ENCODE results near the gene BBS9.
"Not testable (repeated sequence)": the region's sequence is repeated elsewhere in the genome, so short reads cannot be mapped to it uniquely, and the experiment has no call there.

The BBS9 gene

DNA sequence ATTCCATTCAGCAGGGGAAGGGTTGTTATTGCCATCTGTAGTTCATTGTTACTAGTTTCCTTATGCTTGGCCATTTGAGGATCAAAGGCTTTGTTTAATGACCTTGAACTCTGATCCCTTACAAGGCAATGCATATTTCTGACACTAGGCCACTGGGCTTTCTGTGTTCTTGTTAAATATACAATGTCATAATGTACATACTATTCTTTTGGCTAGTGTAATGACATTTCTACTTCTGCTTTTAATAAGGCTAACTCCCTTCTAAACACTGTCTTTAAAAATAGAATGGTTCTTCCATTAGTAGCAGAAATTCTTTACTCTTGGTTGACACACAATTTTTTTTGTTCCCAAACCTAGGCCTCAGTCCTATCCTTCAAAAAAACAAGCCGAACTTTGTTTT is 86.6 kb downstream of the BBS9 start:
- H3K27me3 ChIP-seq (ENCODE audit: control insufficient read depth, insufficient read depth, low read length), result no peaks in the 10 kb centered on the region
- H3K9me3 ChIP-seq (ENCODE audit: control insufficient read depth, low read length), result no peaks in the 10 kb centered on the region
- no peak overlapping the region for H3K9ac ChIP-seq (ENCODE audit: low read length)
- no peaks in the 10 kb centered on the region for H3K4me1 ChIP-seq (ENCODE audit: control insufficient read depth, insufficient read depth, low read length)
- H3K4me3 ChIP-seq (ENCODE audit: low read length), result no peak overlapping the region
- no peaks in the 10 kb centered on the region for H3K36me3 ChIP-seq (ENCODE audit: control insufficient read depth, insufficient read depth, low read length)

GRCh38 chr7:33217595-33217994 is 88.2 kb downstream of the BBS9 start:
- no peaks in the 10 kb centered on the region for H3K4me1 ChIP-seq (ENCODE audit: control insufficient read depth, insufficient read depth, low read length)
- no peaks in the 10 kb centered on the region for H3K27me3 ChIP-seq (ENCODE audit: control insufficient read depth, insufficient read depth, low read length)
- H3K36me3 ChIP-seq (ENCODE audit: control insufficient read depth, insufficient read depth, low read length), result no peaks in the 10 kb centered on the region
- H3K9ac ChIP-seq (ENCODE audit: low read length), result no peak overlapping the region
- H3K9me3 ChIP-seq (ENCODE audit: control insufficient read depth, low read length), result no peaks in the 10 kb centered on the region
- no peak overlapping the region for H3K4me3 ChIP-seq (ENCODE audit: low read length)

DNA sequence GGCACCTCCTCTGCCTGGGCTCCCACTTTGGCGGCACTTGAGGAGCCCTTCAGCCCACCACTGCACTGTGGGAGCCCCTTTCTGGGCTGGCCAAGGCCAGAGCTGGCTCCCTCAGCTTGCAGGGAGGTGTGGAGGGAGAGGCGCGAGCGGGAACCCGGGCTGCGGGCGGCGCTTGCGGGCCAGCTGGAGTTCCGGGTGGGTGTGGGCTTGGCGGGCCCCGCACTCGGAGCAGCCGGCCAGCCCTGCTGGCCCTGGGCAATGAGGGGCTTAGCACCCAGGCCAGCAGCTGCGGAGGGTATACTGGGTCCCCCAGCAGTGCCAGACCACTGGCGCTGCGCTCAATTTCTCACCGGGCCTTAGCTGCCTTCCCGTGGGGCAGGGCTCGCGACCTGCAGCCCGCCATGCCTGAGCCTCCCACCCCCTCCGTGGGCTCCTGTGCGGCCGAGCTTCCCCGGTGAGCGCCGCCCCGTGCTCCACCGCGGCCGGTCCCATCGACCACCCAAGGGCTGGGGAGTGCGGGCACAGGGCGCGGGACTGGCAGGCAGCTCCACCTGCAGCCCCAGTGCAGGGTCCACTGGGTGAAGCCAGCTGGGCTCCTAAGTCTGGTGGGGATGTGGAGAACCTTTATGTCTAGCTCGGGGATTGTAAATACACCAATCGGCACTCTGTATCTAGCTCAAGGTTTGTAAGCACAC is 89.6 kb downstream of the BBS9 start:
- H3K4me1 ChIP-seq (ENCODE audit: control insufficient read depth, insufficient read depth, low read length); H3K4me3 ChIP-seq (ENCODE audit: low read length); H3K27me3 ChIP-seq (ENCODE audit: control insufficient read depth, insufficient read depth, low read length); H3K9ac ChIP-seq (ENCODE audit: low read length); H3K36me3 ChIP-seq (ENCODE audit: control insufficient read depth, insufficient read depth, low read length); H3K9me3 ChIP-seq (ENCODE audit: control insufficient read depth, low read length): not testable (repeated sequence)

DNA sequence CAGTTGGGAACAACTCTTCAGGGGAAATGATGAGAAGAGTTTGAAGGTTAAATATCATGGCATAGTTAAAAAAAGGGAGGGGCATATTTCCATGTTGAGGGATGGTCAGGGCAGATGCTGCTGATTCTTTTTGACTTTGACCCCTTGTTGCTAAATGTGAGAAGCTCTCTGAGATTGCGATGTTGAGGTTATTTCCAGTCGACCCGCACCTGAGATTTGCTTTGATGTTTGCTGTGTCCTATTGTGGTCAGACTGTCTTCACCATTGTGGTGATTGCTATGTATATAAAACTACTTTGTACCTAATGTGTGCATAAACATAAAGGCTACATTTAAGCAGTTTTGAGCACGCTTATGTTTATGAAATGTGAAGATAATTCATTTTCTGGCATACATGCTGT is 90.9 kb downstream of the BBS9 start:
- Histone ChIP-seq H3K9me3 (ENCODE audit: control insufficient read depth, low read length) (no peaks in the 10 kb centered on the region), H3K27me3 (ENCODE audit: control insufficient read depth, insufficient read depth, low read length) (no peaks in the 10 kb centered on the region), H3K36me3 (ENCODE audit: control insufficient read depth, insufficient read depth, low read length) (no peaks in the 10 kb centered on the region), H3K4me3 (ENCODE audit: low read length) (no peak overlapping the region), H3K9ac (ENCODE audit: low read length) (no peak overlapping the region), H3K4me1 (ENCODE audit: control insufficient read depth, insufficient read depth, low read length) (no peaks in the 10 kb centered on the region)

DNA sequence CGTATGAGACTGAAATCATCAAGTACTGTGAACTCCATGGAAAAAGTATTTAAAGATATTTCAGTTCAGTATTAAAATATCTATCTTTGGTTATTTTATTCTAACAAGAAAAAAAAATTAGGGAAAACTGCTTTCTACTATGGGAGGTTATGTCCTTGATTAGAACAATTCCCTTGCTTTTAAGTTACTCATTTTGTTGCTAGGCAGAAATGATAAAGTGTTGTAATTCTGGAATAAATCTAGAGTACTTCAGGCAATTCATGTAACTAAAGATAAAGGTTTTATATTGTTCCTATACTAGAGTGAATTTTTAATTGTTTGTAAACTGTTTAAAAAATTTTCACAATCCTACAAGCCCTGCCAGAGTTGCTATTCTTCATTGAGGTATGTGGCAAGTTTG is 92.0 kb downstream of the BBS9 start:
- Histone ChIP-seq H3K36me3 (ENCODE audit: control insufficient read depth, insufficient read depth, low read length) (no peaks in the 10 kb centered on the region), H3K4me1 (ENCODE audit: control insufficient read depth, insufficient read depth, low read length) (no peaks in the 10 kb centered on the region), H3K9ac (ENCODE audit: low read length) (no peak overlapping the region), H3K4me3 (ENCODE audit: low read length) (no peak overlapping the region), H3K27me3 (ENCODE audit: control insufficient read depth, insufficient read depth, low read length) (no peaks in the 10 kb centered on the region), H3K9me3 (ENCODE audit: control insufficient read depth, low read length) (no peaks in the 10 kb centered on the region)

GRCh38 chr7:33232632-33233145 is 103.3 kb downstream of the BBS9 start:
- Histone ChIP-seq H3K4me1 (ENCODE audit: control insufficient read depth, insufficient read depth, low read length) (no peaks in the 10 kb centered on the region), H3K9me3 (ENCODE audit: control insufficient read depth, low read length) (no peaks in the 10 kb centered on the region), H3K9ac (ENCODE audit: low read length) (no peak overlapping the region), H3K36me3 (ENCODE audit: control insufficient read depth, insufficient read depth, low read length) (no peaks in the 10 kb centered on the region), H3K4me3 (ENCODE audit: low read length) (no peak overlapping the region), H3K27me3 (ENCODE audit: control insufficient read depth, insufficient read depth, low read length) (no peaks in the 10 kb centered on the region)

DNA sequence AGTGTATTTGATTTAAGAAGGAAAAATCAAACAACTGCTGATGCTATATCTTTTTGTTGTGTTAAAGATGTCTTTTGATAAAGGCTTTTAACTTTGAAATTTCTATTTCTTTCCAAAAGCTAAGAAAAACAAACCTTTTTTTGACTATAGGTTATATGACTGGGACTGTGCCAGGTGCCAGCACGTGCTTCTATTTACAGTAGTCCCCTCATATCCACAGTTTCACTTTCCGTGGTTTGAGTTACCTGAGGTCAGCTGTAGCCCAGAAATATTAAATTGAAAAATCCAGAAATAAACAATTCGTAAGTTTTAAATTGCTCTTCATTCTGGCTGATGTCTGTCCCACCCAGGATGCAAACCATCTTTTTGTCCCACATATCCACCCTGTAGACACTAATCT is 104.3 kb downstream of the BBS9 start:
- no peaks in the 10 kb centered on the region for H3K27me3 ChIP-seq (ENCODE audit: control insufficient read depth, insufficient read depth, low read length)
- no peak overlapping the region for H3K9ac ChIP-seq (ENCODE audit: low read length)
- no peaks in the 10 kb centered on the region for H3K9me3 ChIP-seq (ENCODE audit: control insufficient read depth, low read length)
- no peaks in the 10 kb centered on the region for H3K4me1 ChIP-seq (ENCODE audit: control insufficient read depth, insufficient read depth, low read length)
- H3K4me3 ChIP-seq (ENCODE audit: low read length), result no peak overlapping the region
- H3K36me3 ChIP-seq (ENCODE audit: control insufficient read depth, insufficient read depth, low read length), result no peaks in the 10 kb centered on the region

- Histone ChIP-seq H3K36me3 (ENCODE audit: control insufficient read depth, insufficient read depth, low read length) (no peaks in the 10 kb centered on the region), H3K9me3 (ENCODE audit: control insufficient read depth, low read length) (no peaks in the 10 kb centered on the region), H3K4me1 (ENCODE audit: control insufficient read depth, insufficient read depth, low read length) (no peaks in the 10 kb centered on the region), H3K4me3 (ENCODE audit: low read length) (no peak overlapping the region), H3K27me3 (ENCODE audit: control insufficient read depth, insufficient read depth, low read length) (no peaks in the 10 kb centered on the region), H3K9ac (ENCODE audit: low read length) (no peak overlapping the region)
These were observed 107.7 kb downstream of the BBS9 start for GRCh38 chr7:33237036-33237435.

DNA sequence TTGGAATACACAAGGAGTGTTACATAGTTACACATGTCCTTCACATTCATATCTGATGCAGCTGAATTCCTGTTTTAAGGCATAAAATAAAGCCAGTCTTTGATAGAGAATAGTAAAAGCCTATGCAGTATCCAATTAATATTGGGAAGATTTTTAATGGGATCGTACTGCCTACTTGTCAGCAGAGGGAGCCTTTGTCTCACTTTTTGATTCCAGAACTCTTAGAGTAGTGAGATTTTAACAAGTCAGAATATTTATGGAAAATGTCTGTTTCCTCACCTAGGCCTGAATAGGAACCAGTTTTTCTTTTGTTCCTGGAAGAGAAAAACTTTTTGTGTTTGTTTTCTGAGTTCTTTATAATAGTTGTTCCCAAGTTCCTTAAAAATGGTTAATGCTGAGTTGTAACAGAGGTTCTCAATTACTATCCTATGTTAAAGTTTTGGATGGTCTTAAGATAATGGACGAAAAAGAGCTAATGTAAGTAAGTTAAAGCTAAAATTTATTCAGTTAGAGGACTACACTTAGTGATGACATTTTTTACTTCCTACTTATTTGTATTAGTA is 114.0 kb downstream of the BBS9 start:
- Histone ChIP-seq H3K27me3 (ENCODE audit: control insufficient read depth, insufficient read depth, low read length) (no peaks in the 10 kb centered on the region), H3K9me3 (ENCODE audit: control insufficient read depth, low read length) (no peaks in the 10 kb centered on the region), H3K4me1 (ENCODE audit: control insufficient read depth, insufficient read depth, low read length) (no peaks in the 10 kb centered on the region), H3K4me3 (ENCODE audit: low read length) (no peak overlapping the region), H3K9ac (ENCODE audit: low read length) (no peak overlapping the region), H3K36me3 (ENCODE audit: control insufficient read depth, insufficient read depth, low read length) (no peaks in the 10 kb centered on the region)

- Histone ChIP-seq H3K9ac (ENCODE audit: low read length) (no peak overlapping the region), H3K4me3 (ENCODE audit: low read length) (no peak overlapping the region), H3K27me3 (ENCODE audit: control insufficient read depth, insufficient read depth, low read length) (no peaks in the 10 kb centered on the region), H3K9me3 (ENCODE audit: control insufficient read depth, low read length) (no peaks in the 10 kb centered on the region), H3K4me1 (ENCODE audit: control insufficient read depth, insufficient read depth, low read length) (no peaks in the 10 kb centered on the region), H3K36me3 (ENCODE audit: control insufficient read depth, insufficient read depth, low read length) (no peaks in the 10 kb centered on the region)
These were observed 119.3 kb downstream of the BBS9 start for GRCh38 chr7:33248671-33249070.

GRCh38 chr7:33250421-33250871 is 121.1 kb downstream of the BBS9 start:
- no peak overlapping the region for H3K4me3 ChIP-seq (ENCODE audit: low read length)
- H3K4me1 ChIP-seq (ENCODE audit: control insufficient read depth, insufficient read depth, low read length), result no peaks in the 10 kb centered on the region
- H3K36me3 ChIP-seq (ENCODE audit: control insufficient read depth, insufficient read depth, low read length), result no peaks in the 10 kb centered on the region
- no peak overlapping the region for H3K9ac ChIP-seq (ENCODE audit: low read length)
- H3K9me3 ChIP-seq (ENCODE audit: control insufficient read depth, low read length), result no peaks in the 10 kb centered on the region
- no peaks in the 10 kb centered on the region for H3K27me3 ChIP-seq (ENCODE audit: control insufficient read depth, insufficient read depth, low read length)

GRCh38 chr7:33251301-33251700 is 121.9 kb downstream of the BBS9 start:
- Histone ChIP-seq H3K4me3 (ENCODE audit: low read length) (no peak overlapping the region), H3K4me1 (ENCODE audit: control insufficient read depth, insufficient read depth, low read length) (no peaks in the 10 kb centered on the region), H3K9me3 (ENCODE audit: control insufficient read depth, low read length) (no peaks in the 10 kb centered on the region), H3K27me3 (ENCODE audit: control insufficient read depth, insufficient read depth, low read length) (no peaks in the 10 kb centered on the region), H3K9ac (ENCODE audit: low read length) (no peak overlapping the region), H3K36me3 (ENCODE audit: control insufficient read depth, insufficient read depth, low read length) (no peaks in the 10 kb centered on the region)
